Activated T-cell treated with anti-CD3 and anti-CD28 coated beads for 48 hours (primary cell): Measurements from ENCODE around the gene VAV1.

Experiments used
- DNase-seq: peaks from one replicate; pipeline ENCODE4 v3.0.0-alpha.2; 2020; ENCODE audit warnings: low read depth

The VAV1 gene

DNA sequence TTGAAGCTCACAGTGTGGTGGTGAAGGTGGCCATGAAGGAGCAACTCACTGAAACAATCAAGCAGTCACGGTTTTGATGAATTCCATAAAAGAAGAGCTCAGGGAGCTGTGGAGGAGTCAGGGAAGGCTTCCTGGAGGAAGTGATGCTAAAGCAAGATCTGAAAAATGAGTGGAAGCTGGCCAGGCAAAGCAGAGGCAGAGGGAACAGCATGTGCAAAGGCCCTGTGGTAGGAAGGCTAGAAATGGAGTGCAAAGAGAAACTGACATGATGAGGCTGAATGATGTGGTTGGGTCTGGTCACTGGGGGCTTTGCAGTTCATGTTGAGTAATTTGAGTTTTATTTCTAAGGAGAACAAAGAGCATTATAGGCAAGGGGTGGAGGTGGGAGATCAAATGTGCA lies 121.8 kb downstream of the VAV1 start:
- no peak for DNase-seq

DNA sequence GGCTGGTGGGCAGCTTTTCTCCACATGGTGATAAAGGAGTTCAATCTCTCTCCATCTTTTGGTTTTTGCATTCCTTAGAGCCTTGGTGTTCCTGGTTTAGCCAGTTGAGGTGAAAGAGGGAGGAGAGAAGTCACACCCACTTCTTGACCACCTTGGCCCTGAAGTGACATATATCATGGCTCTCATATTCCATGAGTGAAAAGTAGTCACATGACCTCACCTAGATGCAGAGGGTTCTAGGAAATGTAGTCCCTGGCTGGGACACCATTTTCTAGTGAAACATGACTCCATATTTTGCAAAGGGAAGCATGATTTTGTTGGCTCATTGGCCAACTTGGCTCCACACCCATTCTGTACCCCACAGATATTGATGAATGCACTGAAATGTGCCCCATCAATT lies 130.9 kb downstream of the VAV1 start:
- DNase-seq, result no peak

DNA sequence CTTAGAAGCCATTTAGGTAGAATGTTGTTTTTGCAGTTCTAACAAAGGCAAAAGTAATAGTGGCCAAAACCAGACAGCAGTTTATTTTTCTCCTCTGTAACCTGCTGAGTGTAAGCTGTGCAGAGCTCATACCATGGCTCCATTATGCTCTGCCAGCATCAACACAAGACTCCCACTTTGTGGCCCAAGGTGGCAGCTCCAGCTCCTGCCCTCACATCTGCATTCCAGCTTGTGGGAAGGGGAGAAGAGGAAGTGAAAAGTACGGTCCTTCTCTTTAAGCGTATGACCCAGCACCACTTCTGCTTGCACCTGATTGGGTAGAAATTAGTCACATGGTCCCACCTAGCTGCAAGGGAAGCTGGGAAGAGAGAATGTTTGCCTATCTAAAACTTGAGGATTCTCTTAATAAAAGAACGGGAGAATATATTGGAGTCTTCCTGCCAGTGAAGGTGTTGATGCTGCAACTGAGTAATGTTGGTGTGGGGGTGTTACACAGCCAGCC lies 134.1 kb downstream of the VAV1 start:
- DNase-seq, result no peak
